Fibroblast of lung (primary cell): ENCODE results near the gene TCFL5. TPM values are rescaled to one million over a fixed set of nuclear protein-coding genes. Genes with fewer than 3 reads are reported as not detected.
A peak's percentile ranks its signal among the peaks of the same experiment; 100 is the strongest.

Source experiments
- DNase-seq, 2 donors: peaks; one replicate each; pipeline versions ENCODE4 v3.0.0 to v3.0.0-alpha.2; 2010; ENCODE audit warnings: low read depth in 2 of 2
- H2AFZ ChIP-seq: 2 replicates; pipeline ENCODE4 v1.5.1; 2012; ENCODE audit warnings: low read length, control low read depth, inconsistent platforms
- H3K27ac ChIP-seq: 2 replicates; pipeline ENCODE4 v1.5.1; 2011; ENCODE audit warnings: low read length, control low read depth; ENCODE audit not compliant: insufficient read depth
- H3K27me3 ChIP-seq: 2 replicates; pipeline ENCODE4 v1.5.1; 2011; ENCODE audit warnings: mild to moderate bottlenecking, low read length; ENCODE audit not compliant: control insufficient read depth, insufficient read depth
- H3K36me3 ChIP-seq: 2 replicates; pipeline ENCODE4 v1.5.1; 2011; ENCODE audit warnings: low read length; ENCODE audit not compliant: control insufficient read depth, insufficient read depth
- H3K4me1 ChIP-seq: 2 replicates; pipeline ENCODE4 v1.5.1; 2011; ENCODE audit warnings: low read length; ENCODE audit not compliant: control insufficient read depth, insufficient read depth; ENCODE audit errors: extremely low read depth
- H3K4me2 ChIP-seq: 2 replicates; pipeline ENCODE4 v1.5.1; 2011; ENCODE audit warnings: low read length, control low read depth; ENCODE audit not compliant: insufficient read depth; ENCODE audit errors: extremely low read depth
- H3K4me3 ChIP-seq, 4 experiments: fragments of 200-600 bp in 1 of 4; sonication (generic) in 1 of 4; replicated peaks in 1 of 4; 2 replicates each; pipeline ENCODE4 v1.5.1; 2011 to 2016; ENCODE audit warnings: low read length in 4 of 4, low read depth in 3 of 4, mild to moderate bottlenecking in 3 of 4, control low read depth in 2 of 4, inconsistent platforms in 1 of 4, mixed read lengths in 1 of 4; ENCODE audit not compliant: insufficient read depth in 1 of 4; ENCODE audit errors: control extremely low read depth in 1 of 4
- H3K79me2 ChIP-seq: 2 replicates; pipeline ENCODE4 v1.5.1; 2012; ENCODE audit warnings: mild to moderate bottlenecking, low read length, inconsistent platforms; ENCODE audit not compliant: control insufficient read depth, insufficient read depth
- H3K9ac ChIP-seq: 2 replicates; pipeline ENCODE4 v1.5.1; 2011; ENCODE audit warnings: mild to moderate bottlenecking, low read length, control low read depth; ENCODE audit not compliant: insufficient read depth
- H3K9me3 ChIP-seq: 2 replicates; pipeline ENCODE4 v1.5.1; 2012; ENCODE audit warnings: low read depth, low read length; ENCODE audit not compliant: control insufficient read depth, insufficient read depth
- H4K20me1 ChIP-seq: 2 replicates; pipeline ENCODE4 v1.5.1; 2011; ENCODE audit warnings: low read length; ENCODE audit not compliant: control insufficient read depth, insufficient read depth; ENCODE audit errors: extremely low read depth
- EZH2 ChIP-seq: IDR thresholded peaks from 2 replicates; pipeline ENCODE4 v1.5.1; 2012; ENCODE audit warnings: low read length, control low read depth, mild to moderate bottlenecking; ENCODE audit errors: missing control alignments
- polyA plus RNA-seq, 2 donors: library from polyadenylated mRNA; depleted of rRNA in 1 of 2; stranded (reverse) in 1 of 2; unstranded in 1 of 2; fragments of >200 nt; gene quantifications; 2 replicates each; pipeline ENCODE4 v1.2.1, GENCODE V29; 2011 to 2012; ENCODE audit warnings: missing spikeins in 1 of 2
- total RNA-seq: library from RNA; depleted of rRNA; stranded (reverse); fragments of >200 nt; gene quantifications from 2 replicates; pipeline ENCODE4 v1.2.1, GENCODE V29; 2014
- TF ChIP-seq, protein P1 (sequence below), 2 donors: IDR thresholded peaks in 1 of 2; conservative IDR thresholded peaks in 1 of 2; 1 replicate in 1 of 2; 2 replicates in 1 of 2; pipeline ENCODE4 v1.5.1; 2011 to 2012; ENCODE audit warnings: low read length in 2 of 2, control low read depth in 1 of 2, inconsistent platforms in 1 of 2, low read depth in 1 of 2, mild to moderate bottlenecking in 1 of 2

The TCFL5 gene
- total and polyA plus RNA-seq, 2 donors (not counting 1 experiment from before 2014, with no cell fraction given), result 9.8 to 13.7 TPM

DNA sequence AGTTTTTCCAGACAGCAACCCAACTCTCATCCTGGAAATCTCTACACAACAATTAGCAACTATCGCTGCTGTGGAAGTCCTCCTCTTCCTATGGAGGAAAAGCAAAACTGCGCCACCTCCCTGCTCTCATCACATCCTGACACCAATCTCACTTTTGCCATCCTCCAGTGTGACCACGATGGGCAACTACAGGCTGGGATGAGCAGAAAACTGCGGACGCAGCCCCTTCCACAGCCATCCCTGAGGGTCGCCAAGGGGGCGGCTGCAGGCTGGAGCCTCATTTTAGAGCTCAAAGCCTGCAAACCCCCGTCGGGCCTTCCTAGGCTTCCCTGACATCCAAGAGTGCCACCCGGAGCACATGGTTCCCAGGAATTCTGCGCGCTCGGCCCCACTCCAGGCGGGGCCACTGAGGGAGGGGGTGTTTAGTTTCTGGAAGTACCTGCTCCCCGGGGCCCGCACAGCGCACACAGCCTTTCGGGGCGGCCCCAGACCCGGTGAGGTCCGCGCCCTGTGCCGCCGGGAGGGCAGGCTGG, 1.2 kb downstream of the TCFL5 start:
- no peaks in the 10 kb centered on the region for H3K9me3 ChIP-seq
- H3K4me3 ChIP-seq, result peak overlapping the region; percentile 54 to 66 (median 58)
- peaks cover 9% of the 10 kb centered on the region for H3K79me2 ChIP-seq
- peaks cover 2% of the 10 kb centered on the region for H3K36me3 ChIP-seq
- H3K9ac ChIP-seq, result peak overlapping the region; percentile 24
- TF ChIP-seq, protein P1, sequence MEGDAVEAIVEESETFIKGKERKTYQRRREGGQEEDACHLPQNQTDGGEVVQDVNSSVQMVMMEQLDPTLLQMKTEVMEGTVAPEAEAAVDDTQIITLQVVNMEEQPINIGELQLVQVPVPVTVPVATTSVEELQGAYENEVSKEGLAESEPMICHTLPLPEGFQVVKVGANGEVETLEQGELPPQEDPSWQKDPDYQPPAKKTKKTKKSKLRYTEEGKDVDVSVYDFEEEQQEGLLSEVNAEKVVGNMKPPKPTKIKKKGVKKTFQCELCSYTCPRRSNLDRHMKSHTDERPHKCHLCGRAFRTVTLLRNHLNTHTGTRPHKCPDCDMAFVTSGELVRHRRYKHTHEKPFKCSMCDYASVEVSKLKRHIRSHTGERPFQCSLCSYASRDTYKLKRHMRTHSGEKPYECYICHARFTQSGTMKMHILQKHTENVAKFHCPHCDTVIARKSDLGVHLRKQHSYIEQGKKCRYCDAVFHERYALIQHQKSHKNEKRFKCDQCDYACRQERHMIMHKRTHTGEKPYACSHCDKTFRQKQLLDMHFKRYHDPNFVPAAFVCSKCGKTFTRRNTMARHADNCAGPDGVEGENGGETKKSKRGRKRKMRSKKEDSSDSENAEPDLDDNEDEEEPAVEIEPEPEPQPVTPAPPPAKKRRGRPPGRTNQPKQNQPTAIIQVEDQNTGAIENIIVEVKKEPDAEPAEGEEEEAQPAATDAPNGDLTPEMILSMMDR (conservative IDR thresholded peaks at IDR 0.05 in 1 of 2, IDR thresholded peaks at IDR 0.05 in 1 of 2; ENCODE audit: low read depth in 1 of 2, low read length in 2 of 2), result peak in 1 of 2 donors; percentile 35
- TF ChIP-seq EZH2, result no peak
- no peaks in the 10 kb centered on the region for H3K4me1 ChIP-seq
- H3K27me3 ChIP-seq, result no peaks in the 10 kb centered on the region
- no peak overlapping the region for H3K27ac ChIP-seq
- no peak overlapping the region for H2AFZ ChIP-seq
- peak; percentile 35 to 55 for DNase-seq
- H4K20me1 ChIP-seq, result no peaks in the 10 kb centered on the region
- H3K4me2 ChIP-seq, result peak overlapping the region; percentile 76

- Histone ChIP-seq H3K9ac (no peak overlapping the region), H3K79me2 (peaks cover 9% of the 10 kb centered on the region), H3K4me3 (peak overlapping the region in 2 of 4 experiments; percentile 59 to 66)
These were observed 1.9 kb downstream of the TCFL5 start for GRCh38 chr20:62859721-62860120.

DNA sequence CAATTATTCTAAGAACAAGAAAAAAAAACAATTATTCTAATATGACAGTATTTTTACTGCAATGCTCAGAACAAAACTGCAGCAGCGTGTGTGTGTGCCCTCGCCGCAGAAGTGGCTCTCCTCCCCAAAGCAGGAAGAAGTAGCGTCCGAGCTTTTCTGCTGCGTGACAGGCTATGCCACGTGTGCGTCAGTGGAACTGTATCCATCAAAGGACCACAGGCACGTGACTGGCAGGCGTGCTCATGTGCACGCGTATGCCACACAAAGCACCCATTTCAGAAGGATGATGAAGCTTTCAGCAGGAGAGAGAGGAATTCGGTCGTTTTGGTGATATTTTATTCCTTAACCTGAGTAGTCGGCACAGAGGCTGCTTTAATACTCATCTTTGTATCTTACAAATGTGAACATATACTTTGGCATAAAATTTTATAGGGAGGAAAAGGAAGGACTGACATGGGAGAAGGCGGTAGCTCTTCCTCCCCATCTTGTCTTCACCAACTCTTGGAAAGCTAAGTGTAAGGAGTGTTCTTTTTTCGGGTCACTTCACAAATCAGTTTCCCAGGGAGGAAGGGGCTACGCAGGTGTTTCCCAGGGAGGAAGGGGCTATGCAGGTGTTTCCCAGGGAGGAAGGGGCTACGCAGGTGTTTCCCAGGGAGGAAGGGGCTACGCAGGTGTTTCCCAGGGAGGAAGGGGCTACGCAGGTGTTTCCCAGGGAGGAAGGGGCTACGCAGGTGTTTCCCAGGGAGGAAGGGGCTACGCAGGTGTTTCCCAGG, 3.4 kb downstream of the TCFL5 start:
- Histone ChIP-seq H3K4me3 (no peak overlapping the region), H3K4me2 (no peak overlapping the region), H4K20me1 (no peaks in the 10 kb centered on the region), H3K9me3 (no peaks in the 10 kb centered on the region), H3K4me1 (no peaks in the 10 kb centered on the region), H2AFZ (no peak overlapping the region), H3K27me3 (no peaks in the 10 kb centered on the region), H3K9ac (no peak overlapping the region), H3K27ac (no peak overlapping the region), H3K36me3 (peaks cover 2% of the 10 kb centered on the region), H3K79me2 (peaks cover 9% of the 10 kb centered on the region)
- TF ChIP-seq EZH2, result no peak
- TF ChIP-seq, protein P1 (conservative IDR thresholded peaks at IDR 0.05 in 1 of 2, IDR thresholded peaks at IDR 0.05 in 1 of 2; ENCODE audit: low read depth in 1 of 2, low read length in 2 of 2), result no peak
- DNase-seq, result no peak

More at GRCh38 chr20:62859721-62860120, 1.9 kb downstream of the TCFL5 start:
- no peaks in the 10 kb centered on the region for H4K20me1 ChIP-seq
- H2AFZ ChIP-seq, result no peak overlapping the region
- no peaks in the 10 kb centered on the region for H3K27me3 ChIP-seq
- no peak for DNase-seq
- H3K4me2 ChIP-seq, result peak overlapping the region; percentile 76
- H3K4me1 ChIP-seq, result no peaks in the 10 kb centered on the region
- H3K27ac ChIP-seq, result no peak overlapping the region
- TF ChIP-seq, protein P1 (conservative IDR thresholded peaks at IDR 0.05 in 1 of 2, IDR thresholded peaks at IDR 0.05 in 1 of 2; ENCODE audit: low read depth in 1 of 2, low read length in 2 of 2), result no peak
- TF ChIP-seq EZH2, result no peak
- no peaks in the 10 kb centered on the region for H3K9me3 ChIP-seq
- peaks cover 2% of the 10 kb centered on the region for H3K36me3 ChIP-seq
